Smooth muscle cell (in vitro differentiated cells): ENCODE data around the gene TRAPPC1. TPM values are rescaled to one million over a fixed set of nuclear protein-coding genes. Genes with fewer than 3 reads are reported as not detected.

ENCODE experiments used
- DNase-seq: peaks from one replicate; lab custom pipeline; 2025; ENCODE audit not compliant: unreplicated experiment; lab: John Stamatoyannopoulos, UW
- H2AFZ ChIP-seq: fragments of 200-600 bp; sonication (generic); 2 replicates; pipeline ENCODE4 v1.6.0; 2016; ENCODE audit warnings: antibody characterized with exemption, low read depth, mild to moderate bottlenecking
- H3F3A ChIP-seq: fragments of 200-600 bp; sonication (generic); 2 replicates; pipeline ENCODE4 v1.6.0; 2017; ENCODE audit warnings: antibody characterized with exemption, low read depth
- H3K27ac ChIP-seq: fragments of 200-600 bp; sonication (generic); 2 replicates; pipeline ENCODE4 v1.5.1; 2016; ENCODE audit warnings: low read depth, mild to moderate bottlenecking
- H3K27me3 ChIP-seq: fragments of 200-600 bp; sonication (generic); 2 replicates; pipeline ENCODE4 v1.6.1; 2016; ENCODE audit warnings: low read depth, mild to moderate bottlenecking
- H3K36me3 ChIP-seq: fragments of 200-600 bp; sonication (generic); 2 replicates; pipeline ENCODE4 v1.5.1; 2016; ENCODE audit warnings: low read depth
- H3K4me1 ChIP-seq: fragments of 200-600 bp; sonication (generic); 2 replicates; pipeline ENCODE4 v1.5.1; 2016; ENCODE audit warnings: low read depth
- H3K4me2 ChIP-seq: fragments of 200-600 bp; sonication (generic); 2 replicates; pipeline ENCODE4 v1.6.0; 2016; ENCODE audit warnings: mild to moderate bottlenecking
- H3K4me3 ChIP-seq: fragments of 200-600 bp; sonication (generic); 2 replicates; pipeline ENCODE4 v1.5.1; 2016; ENCODE audit warnings: mild to moderate bottlenecking
- H3K79me2 ChIP-seq: fragments of 200-600 bp; sonication (generic); 2 replicates; pipeline ENCODE4 v1.6.0; 2016; ENCODE audit warnings: low read depth, mild to moderate bottlenecking
- H3K9ac ChIP-seq: fragments of 200-600 bp; sonication (generic); 2 replicates; pipeline ENCODE4 v1.6.0; 2016; ENCODE audit warnings: low read depth
- H3K9me3 ChIP-seq: fragments of 200-600 bp; sonication (generic); replicated peaks from 2 replicates; pipeline ENCODE4 v1.5.1; 2016; ENCODE audit warnings: low read depth
- H4K20me1 ChIP-seq: fragments of 200-600 bp; sonication (generic); 2 replicates; pipeline ENCODE4 v1.6.0; 2016; ENCODE audit warnings: low read depth
- WGBS: methylation state at CpG from one replicate; pipeline ENCODE4 v1.1.7; 2016; ENCODE audit warnings: low lambda C conversion rate; 5-methylcytosine and 5-hydroxymethylcytosine counted together
- polyA plus RNA-seq: library from polyadenylated mRNA; unstranded; fragments of >200 nt; fragmentation: Nextera tagmentation; extraction: Ambion mirVana; gene quantifications from 2 replicates; pipeline ENCODE4 v1.2.1, GENCODE V29; 2016
- total RNA-seq: library from RNA; depleted of rRNA; stranded (reverse); fragments of >200 nt; gene quantifications from 2 replicates; pipeline ENCODE4 v1.2.3, GENCODE V29; 2014
- TF ChIP-seq, protein P1 (sequence below): fragments of 200-600 bp; sonication (generic); IDR thresholded peaks from 2 replicates; pipeline ENCODE4 v1.5.1; 2017; ENCODE audit warnings: borderline replicate concordance, mild to moderate bottlenecking, antibody characterized with exemption; ENCODE audit not compliant: insufficient read depth, poor library complexity, severe bottlenecking

The TRAPPC1 gene, protein sequence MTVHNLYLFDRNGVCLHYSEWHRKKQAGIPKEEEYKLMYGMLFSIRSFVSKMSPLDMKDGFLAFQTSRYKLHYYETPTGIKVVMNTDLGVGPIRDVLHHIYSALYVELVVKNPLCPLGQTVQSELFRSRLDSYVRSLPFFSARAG
- total RNA-seq (53.6 and 56.2 TPM in 2 replicates), polyA plus RNA-seq (364 and 392 TPM in 2 replicates)

DNA sequence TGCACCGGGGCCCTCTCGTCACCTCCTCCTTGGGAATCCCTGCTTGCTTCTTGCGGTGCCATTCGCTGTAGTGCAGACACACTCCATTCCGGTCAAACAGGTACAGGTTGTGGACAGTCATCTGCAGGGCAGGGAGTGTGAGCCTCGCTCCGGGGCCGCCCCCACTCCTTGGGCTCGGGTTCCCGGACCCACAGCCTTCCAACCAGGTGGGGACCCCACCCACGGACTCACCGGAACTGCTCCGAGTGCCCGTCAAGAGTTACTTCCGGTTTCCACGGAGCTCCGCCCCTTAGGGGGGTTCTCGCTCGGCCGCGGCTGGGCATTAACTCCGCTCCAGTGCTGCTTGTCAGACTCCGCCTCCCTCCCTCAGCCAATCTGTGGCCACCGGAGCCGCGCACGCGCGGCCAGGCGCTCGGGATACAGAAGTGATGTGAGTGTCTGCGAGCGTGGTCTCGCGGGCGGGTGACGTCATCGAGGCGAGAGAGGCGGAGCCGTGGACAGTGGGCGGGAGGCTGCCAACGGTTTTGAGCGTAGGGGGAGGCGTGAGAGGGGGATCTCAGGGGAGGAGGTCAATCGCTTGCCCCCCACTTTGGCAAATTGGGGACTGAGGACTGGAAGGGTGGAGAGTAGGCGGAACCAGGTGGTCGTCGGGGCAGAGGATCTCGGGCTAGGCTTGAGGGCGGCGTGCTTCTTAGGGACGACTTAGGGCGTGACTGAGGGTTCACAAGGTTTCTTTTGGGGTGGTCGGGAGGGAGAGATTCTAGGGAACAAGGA is at the start of gene TRAPPC1, which contains the start of gene CNTROB:
Gene TRAPPC1 (minus strand): TSS at position 238 of the 774 bp plus-strand sequence. CDS start 117 bp downstream, at position 121.
Gene CNTROB (plus strand): TSS at position 498 of the 774 bp plus-strand sequence. CDS start 874 bp downstream, outside the sequence.
- H3K4me1 ChIP-seq, result peaks cover 21% of the 10 kb centered on the region
- H3K27ac ChIP-seq, result peak within 1 kb of the TSS; percentile 85
- H3F3A ChIP-seq, result no peaks in the 10 kb centered on the region
- H3K9me3 ChIP-seq, result no peaks in the 10 kb centered on the region
- DNase-seq, result peak; percentile 97
- TF ChIP-seq, protein P1, sequence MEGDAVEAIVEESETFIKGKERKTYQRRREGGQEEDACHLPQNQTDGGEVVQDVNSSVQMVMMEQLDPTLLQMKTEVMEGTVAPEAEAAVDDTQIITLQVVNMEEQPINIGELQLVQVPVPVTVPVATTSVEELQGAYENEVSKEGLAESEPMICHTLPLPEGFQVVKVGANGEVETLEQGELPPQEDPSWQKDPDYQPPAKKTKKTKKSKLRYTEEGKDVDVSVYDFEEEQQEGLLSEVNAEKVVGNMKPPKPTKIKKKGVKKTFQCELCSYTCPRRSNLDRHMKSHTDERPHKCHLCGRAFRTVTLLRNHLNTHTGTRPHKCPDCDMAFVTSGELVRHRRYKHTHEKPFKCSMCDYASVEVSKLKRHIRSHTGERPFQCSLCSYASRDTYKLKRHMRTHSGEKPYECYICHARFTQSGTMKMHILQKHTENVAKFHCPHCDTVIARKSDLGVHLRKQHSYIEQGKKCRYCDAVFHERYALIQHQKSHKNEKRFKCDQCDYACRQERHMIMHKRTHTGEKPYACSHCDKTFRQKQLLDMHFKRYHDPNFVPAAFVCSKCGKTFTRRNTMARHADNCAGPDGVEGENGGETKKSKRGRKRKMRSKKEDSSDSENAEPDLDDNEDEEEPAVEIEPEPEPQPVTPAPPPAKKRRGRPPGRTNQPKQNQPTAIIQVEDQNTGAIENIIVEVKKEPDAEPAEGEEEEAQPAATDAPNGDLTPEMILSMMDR, result no peak
- H3K4me2 ChIP-seq, result peak within 1 kb of the TSS; percentile 98
- H4K20me1 ChIP-seq, result peaks cover 17% of the 10 kb centered on the region
- peak within 1 kb of the TSS; percentile 98 for H3K9ac ChIP-seq
- no peaks in the 10 kb centered on the region for H3K36me3 ChIP-seq
- H3K79me2 ChIP-seq, result peaks cover 20% of the 10 kb centered on the region
- H3K27me3 ChIP-seq, result no peaks in the 10 kb centered on the region
- H2AFZ ChIP-seq, result peak within 1 kb of the TSS; percentile 94
- whole genome bisulfite sequencing, result 1% methylated on average over 54 of the region's 55 CpGs
- H3K4me3 ChIP-seq, result peak within 1 kb of the TSS; percentile 94

DNA sequence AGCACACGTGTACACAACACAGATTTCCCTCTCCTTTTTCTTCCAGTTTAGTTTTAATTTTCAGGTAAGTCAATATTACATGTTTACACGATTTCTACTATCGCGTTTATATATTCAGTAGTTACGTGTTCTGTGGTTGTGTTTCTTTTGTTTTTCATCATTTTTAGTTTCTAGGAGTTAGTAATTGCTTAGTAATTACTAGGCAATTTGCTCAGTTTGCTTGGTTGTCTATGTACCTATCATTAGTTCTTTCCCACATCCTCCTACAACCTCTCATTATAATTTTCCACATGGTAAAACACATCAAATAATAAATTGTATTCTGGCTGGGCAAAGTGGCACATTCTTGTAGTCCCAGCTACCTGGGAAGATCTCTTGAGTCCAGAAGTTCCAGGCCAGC is 46.1 kb upstream of the TRAPPC1 start:
- Histone ChIP-seq H3K9ac (no peak overlapping the region), H3K4me2 (no peak overlapping the region), H3F3A (no peaks in the 10 kb centered on the region), H3K9me3 (peaks cover 4% of the 10 kb centered on the region), H3K36me3 (no peaks in the 10 kb centered on the region), H3K79me2 (no peaks in the 10 kb centered on the region), H3K4me1 (peaks cover 4% of the 10 kb centered on the region), H3K27me3 (no peaks in the 10 kb centered on the region), H3K27ac (no peak overlapping the region), H3K4me3 (no peak overlapping the region), H2AFZ (no peak overlapping the region), H4K20me1 (no peaks in the 10 kb centered on the region)
- no peak for DNase-seq
- TF ChIP-seq, protein P1, result no peak
- 92% methylated on average over 5 of the region's 5 CpGs for WGBS

DNA sequence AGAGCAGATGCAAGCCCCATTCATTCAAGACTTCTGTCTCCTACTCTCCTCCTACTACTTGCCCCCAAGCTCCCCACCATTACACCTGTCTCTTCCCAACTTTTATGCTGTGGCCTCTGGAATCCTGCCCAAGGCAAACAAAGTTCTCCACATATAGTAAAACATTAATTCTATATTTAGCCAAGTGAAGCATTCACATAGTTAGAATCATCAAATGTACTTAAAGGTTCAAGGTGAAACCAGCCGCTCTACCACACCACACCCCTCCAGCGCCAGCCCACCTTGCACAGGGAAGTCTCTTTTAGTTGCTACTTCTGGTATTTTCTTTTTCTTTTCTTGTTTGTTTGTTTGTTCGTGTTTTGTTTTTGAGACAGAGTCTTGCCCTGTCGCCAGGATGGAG is 45.3 kb upstream of the TRAPPC1 start:
- DNase-seq, result no peak
- no peaks in the 10 kb centered on the region for H3F3A ChIP-seq
- no peak overlapping the region for H3K4me3 ChIP-seq
- no peak overlapping the region for H3K9ac ChIP-seq
- no peaks in the 10 kb centered on the region for H3K36me3 ChIP-seq
- no peaks in the 10 kb centered on the region for H3K4me1 ChIP-seq
- H3K9me3 ChIP-seq, result peaks cover 4% of the 10 kb centered on the region
- no peaks in the 10 kb centered on the region for H3K79me2 ChIP-seq
- WGBS, result 90% methylated on average over 4 of the region's 4 CpGs
- no peak overlapping the region for H3K27ac ChIP-seq
- no peak overlapping the region for H3K4me2 ChIP-seq
- TF ChIP-seq, protein P1, result no peak
- H3K27me3 ChIP-seq, result no peaks in the 10 kb centered on the region
- H4K20me1 ChIP-seq, result no peaks in the 10 kb centered on the region
- no peak overlapping the region for H2AFZ ChIP-seq
